Subcutaneous adipose tissue (tissue), 4 donors: ENCODE results near the gene SNRNP48. TPM values are rescaled to one million over a fixed set of nuclear protein-coding genes. Genes with fewer than 3 reads are reported as not detected.

Experiments
- total RNA-seq, 4 donors: library from RNA; depleted of rRNA; stranded (reverse); fragments of >200 nt; gene quantifications; one replicate each; pipeline ENCODE4 v1.1.0, GENCODE V29; 2016
- TF ChIP-seq, protein P1 (sequence below): fragments of 450-650 bp; IDR thresholded peaks from one replicate; pipeline ENCODE4 v1.5.1; 2016; ENCODE audit warnings: low read depth, mild to moderate bottlenecking, control low read depth, antibody characterized with exemption, moderate library complexity

The SNRNP48 gene
- total RNA-seq, 4 donors from 2014 or later: 13.8 to 20.6 (median 14.8) TPM

DNA sequence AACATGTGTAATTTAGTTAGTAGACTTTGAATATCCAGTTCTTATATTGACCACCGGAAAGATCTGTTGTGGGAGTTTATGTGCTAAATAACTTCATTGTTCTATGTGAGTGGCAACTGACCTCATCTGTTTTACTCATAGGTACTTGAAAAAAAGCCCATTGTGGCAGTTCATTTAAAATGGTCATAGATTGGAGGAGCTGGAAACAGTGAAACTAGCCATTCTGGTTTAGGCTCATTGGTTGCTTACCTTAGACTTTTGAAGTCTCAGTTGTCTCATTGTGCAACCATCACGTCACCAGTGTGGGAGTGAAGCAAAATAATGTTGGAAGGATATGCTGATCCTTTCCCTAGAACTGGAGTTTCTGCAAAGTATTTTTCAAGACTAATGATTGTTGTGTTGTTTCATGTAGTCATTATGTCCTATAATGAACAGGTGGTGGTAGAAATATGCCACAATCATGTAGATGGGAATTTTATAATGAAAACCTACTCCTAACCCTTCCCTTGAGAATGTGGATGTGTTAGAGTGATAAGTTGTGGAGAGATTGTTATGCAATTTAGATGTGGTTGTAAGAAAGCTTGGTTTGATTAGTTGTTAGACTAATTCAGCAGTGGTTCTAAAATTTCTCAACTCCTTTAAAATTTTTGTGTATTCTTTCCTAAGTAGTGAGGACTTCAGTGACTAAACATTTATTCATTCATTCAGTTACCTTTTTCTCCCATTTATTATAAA, 30.2 kb upstream of the SNRNP48 start:
- TF ChIP-seq, protein P1, sequence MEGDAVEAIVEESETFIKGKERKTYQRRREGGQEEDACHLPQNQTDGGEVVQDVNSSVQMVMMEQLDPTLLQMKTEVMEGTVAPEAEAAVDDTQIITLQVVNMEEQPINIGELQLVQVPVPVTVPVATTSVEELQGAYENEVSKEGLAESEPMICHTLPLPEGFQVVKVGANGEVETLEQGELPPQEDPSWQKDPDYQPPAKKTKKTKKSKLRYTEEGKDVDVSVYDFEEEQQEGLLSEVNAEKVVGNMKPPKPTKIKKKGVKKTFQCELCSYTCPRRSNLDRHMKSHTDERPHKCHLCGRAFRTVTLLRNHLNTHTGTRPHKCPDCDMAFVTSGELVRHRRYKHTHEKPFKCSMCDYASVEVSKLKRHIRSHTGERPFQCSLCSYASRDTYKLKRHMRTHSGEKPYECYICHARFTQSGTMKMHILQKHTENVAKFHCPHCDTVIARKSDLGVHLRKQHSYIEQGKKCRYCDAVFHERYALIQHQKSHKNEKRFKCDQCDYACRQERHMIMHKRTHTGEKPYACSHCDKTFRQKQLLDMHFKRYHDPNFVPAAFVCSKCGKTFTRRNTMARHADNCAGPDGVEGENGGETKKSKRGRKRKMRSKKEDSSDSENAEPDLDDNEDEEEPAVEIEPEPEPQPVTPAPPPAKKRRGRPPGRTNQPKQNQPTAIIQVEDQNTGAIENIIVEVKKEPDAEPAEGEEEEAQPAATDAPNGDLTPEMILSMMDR: no peak

DNA sequence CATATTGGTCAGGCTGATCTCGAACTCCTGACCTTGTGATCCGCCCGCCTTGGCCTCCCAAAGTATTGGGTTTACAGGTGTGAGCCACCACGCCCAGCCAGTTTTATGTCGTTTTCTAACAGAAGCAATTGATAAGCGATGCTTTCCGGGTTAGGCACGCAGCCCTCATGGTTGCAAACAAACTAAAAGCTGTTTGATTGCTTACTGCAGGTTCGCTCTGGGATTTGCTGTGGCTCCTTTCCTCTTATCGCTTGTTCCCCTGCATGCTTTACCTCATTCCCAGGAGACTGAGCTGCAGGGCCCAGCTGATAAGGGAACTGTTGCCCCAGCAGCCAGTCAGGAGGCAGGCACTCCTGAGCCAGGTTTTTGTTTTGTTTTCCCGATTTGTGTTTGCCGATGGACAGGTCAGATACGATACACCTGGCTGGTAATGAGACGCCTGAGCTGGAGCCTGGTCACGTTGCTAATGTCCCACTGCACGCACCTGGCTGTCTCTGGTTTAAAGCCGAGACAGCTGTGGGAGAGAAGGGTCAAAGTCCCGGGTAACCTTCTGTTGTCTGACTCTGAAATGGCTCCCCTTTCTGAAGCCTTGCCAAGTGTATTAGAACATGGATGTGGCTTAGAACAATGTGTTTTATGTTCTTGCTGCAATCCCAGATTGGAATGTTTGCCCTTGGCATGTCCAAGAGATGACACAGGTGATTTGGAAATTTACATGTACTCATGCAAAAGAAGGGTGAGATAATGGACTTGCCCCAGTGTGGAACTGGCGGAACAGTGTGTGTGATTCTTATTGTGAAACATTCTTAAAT, 28.6 kb upstream of the SNRNP48 start:
- TF ChIP-seq, protein P1: no peak

DNA sequence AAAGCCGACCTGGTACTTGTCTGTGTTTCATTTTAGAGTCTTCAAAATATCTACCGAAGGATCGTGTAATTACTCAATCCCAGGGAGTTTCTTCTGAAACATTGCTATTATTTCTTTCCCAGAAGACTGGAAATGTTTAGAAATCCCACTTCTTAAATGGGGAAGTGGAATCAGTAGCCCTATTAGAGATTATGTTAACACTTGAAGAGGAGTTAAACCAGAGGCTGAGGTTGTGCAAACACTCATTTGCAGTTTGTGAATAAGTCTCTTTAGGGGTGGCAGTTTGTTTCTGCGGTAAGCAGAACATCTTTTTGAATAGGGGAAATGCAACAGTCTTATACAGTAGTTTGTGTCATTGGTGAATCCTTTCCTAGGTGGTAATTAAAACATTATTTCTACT, 27.2 kb upstream of the SNRNP48 start:
- TF ChIP-seq, protein P1: no peak

DNA sequence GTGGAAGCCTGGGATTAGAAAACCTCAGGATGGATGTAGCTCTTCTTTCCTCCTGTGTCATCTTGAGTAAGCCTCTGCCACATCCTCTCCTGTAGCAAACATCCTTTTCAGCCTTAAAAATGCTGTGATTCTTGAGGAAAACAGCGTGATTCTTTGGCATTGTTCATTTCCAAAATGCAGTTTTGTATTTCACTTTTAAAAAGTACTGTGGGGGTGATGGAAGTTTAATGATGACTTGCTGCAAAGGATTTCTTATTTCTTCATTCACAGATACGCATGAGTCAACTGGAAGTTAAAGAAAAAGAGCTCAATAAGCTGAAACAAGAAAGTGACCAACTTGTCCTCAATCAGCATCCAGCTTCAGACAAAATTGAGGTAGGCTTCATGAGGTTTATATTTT, 23.9 kb upstream of the SNRNP48 start:
- TF ChIP-seq, protein P1: no peak

DNA sequence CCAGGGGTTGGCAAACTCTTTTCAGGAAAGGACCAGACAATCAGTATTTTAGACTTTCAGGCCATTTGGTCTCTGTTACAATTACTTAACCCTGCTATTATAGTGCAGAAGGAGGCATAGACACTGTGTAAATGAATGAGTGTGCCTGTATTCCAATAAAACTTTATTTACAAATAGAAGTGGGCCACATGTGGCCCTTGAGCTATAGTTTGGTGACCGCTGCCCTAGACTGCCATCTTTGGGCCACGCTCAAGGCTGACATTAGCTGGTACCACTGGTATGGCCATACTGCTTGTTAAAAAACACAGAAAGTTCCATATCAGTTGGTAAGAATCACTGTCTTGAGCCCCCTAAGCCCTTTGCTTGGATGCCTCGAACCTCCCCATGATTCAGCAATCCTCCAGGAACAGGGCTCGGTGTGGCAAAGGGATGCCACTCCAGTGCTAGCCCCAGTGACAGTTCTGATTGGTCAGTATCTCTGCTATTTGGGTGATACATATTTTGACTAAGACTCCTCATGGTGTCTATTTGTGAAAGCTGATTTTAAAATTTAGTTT, 23.3 kb upstream of the SNRNP48 start:
- TF ChIP-seq, protein P1: no peak

DNA sequence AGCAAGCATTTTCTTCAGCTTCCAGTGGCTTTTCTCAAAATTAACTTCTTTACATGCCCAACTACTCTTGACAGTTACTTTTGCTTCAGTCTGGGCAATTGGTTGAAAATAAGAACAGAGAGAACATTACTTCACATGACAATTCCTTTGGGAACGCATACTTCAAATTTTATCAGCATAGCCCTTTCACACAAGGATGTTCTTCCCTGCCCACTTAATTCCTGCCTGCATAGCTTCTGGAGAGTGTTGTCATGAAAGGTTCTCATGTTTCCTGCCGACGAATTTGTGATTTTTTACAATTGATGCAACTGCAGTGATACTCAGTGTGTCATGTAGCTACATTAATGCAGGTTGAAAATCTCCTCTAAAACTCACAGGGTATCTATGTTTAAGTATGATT, 22.0 kb upstream of the SNRNP48 start:
- TF ChIP-seq, protein P1: no peak

DNA sequence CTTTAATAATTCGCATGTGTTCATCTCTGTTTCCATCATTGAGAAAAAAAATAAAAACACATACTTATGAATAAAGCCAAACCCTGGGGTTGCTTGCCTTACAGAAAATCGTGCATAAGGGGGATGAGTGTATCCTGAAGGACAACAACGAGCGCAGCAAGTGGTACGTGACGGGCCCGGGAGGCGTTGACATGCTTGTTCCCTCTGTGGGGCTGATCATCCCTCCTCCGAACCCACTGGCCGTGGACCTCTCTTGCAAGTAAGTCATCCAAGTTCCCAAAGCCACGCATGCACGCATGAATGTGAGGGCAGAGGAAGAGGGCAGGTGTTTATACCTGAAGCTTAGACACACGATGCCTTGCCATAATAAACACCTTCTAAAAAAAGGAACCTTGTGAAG, 20.9 kb upstream of the SNRNP48 start:
- TF ChIP-seq, protein P1: no peak
